ENCODE results near the gene VIPAS39.

- no peak for TF ChIP-seq POLR2AphosphoS5 (IDR thresholded peaks at IDR 0.05; ENCODE audit: low read depth, low read length)
- no peak for TF ChIP-seq POLR2A (IDR thresholded peaks at IDR 0.05; ENCODE audit: low read depth, low read length)
- TF ChIP-seq SPI1 (IDR thresholded peaks at IDR 0.05; ENCODE audit: low read depth, low read length), result no peak
Observed at GRCh38 chr14:77458249-77458950, 999 bp upstream of the VIPAS39 start.
